ENCODE results near the gene SYT17. TPM values are rescaled to one million over a fixed set of nuclear protein-coding genes. Genes with fewer than 3 reads are reported as not detected.

Gene SYT17
- total RNA-seq, 1 experiment from 2014 or later: 11.8 TPM

DNA sequence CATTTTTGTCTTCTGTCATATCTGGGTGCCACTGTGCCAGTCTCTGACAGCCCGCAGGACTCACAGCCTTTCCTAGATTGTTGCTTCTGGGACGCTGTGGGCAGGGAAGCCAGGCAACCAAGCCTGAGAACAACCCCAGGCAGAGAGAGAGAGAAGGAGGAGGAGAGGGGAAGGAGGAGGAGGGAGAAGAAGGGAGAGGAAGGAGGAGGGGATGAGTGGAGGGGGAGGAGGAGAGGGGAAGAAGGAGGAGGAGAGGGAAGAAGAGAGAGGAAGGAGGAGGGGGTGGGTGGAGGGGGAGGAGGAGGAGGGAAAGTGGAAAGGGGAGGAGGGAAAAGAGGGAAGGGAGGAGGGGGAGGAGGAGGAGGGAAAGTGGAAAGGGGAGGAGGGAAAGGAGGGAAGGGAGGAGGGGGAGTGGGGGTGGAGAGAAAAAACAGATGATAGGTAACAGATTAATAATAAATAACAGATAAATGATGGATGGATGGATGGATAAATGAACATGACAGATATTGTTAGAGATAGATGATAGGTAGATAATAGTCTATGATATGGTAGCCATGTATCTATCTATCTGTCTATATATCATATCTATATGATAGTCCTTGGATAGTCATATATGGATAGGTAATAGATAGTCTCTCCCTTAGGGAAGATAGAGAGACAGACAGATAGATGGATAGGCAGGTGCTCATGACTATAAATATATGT is 146.8 kb downstream of the SYT17 start:
- H3K4me1 ChIP-seq (ENCODE audit: insufficient read depth, low read length): no peaks in the 10 kb centered on the region
- DNase-seq (no peak), ATAC-seq (no peak)
- ChIA-PET CTCF (no interaction called here), POLR2A (ENCODE audit: unreplicated experiment) (no interaction called here)
- no peak overlapping the region for H3K27ac ChIP-seq (ENCODE audit: low read length)
- H3K36me3 ChIP-seq (ENCODE audit: low read depth, low read length): no peaks in the 10 kb centered on the region
- H3K9me3 ChIP-seq (ENCODE audit: low read length): no peaks in the 10 kb centered on the region
- no peak overlapping the region for H3K4me2 ChIP-seq (ENCODE audit: low read length)
- no peaks in the 10 kb centered on the region for H3F3A ChIP-seq (ENCODE audit: low read length, unreplicated experiment)
- no peaks in the 10 kb centered on the region for H4K20me1 ChIP-seq (ENCODE audit: low read length)
- BruUV-seq (replicated peaks): no TSS peak
- TF ChIP-seq, protein P1, sequence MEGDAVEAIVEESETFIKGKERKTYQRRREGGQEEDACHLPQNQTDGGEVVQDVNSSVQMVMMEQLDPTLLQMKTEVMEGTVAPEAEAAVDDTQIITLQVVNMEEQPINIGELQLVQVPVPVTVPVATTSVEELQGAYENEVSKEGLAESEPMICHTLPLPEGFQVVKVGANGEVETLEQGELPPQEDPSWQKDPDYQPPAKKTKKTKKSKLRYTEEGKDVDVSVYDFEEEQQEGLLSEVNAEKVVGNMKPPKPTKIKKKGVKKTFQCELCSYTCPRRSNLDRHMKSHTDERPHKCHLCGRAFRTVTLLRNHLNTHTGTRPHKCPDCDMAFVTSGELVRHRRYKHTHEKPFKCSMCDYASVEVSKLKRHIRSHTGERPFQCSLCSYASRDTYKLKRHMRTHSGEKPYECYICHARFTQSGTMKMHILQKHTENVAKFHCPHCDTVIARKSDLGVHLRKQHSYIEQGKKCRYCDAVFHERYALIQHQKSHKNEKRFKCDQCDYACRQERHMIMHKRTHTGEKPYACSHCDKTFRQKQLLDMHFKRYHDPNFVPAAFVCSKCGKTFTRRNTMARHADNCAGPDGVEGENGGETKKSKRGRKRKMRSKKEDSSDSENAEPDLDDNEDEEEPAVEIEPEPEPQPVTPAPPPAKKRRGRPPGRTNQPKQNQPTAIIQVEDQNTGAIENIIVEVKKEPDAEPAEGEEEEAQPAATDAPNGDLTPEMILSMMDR (conservative IDR thresholded peaks at IDR 0.05; ENCODE audit: low read depth, low read length): no peak
- TF ChIP-seq EZH2phosphoT487 (IDR thresholded peaks at IDR 0.05; ENCODE audit: borderline replicate concordance, low read length): no peak
- no peak for TF ChIP-seq EZH2 (IDR thresholded peaks at IDR 0.05; ENCODE audit: low read length, unreplicated experiment)
- intact Hi-C loops (cut with micrococcal nuclease): no loop called here
- no peak overlapping the region for H3K4me3 ChIP-seq (ENCODE audit: low read length)
- no peak overlapping the region for H2AFZ ChIP-seq (ENCODE audit: low read length)
- H3K27me3 ChIP-seq (ENCODE audit: low read length): no peaks in the 10 kb centered on the region
- H3K79me2 ChIP-seq (ENCODE audit: low read length): no peaks in the 10 kb centered on the region
- H3K9ac ChIP-seq (ENCODE audit: low read length): no peak overlapping the region
- H3K9me2 ChIP-seq (replicated peaks; ENCODE audit: low read length): no peaks in the 10 kb centered on the region

DNA sequence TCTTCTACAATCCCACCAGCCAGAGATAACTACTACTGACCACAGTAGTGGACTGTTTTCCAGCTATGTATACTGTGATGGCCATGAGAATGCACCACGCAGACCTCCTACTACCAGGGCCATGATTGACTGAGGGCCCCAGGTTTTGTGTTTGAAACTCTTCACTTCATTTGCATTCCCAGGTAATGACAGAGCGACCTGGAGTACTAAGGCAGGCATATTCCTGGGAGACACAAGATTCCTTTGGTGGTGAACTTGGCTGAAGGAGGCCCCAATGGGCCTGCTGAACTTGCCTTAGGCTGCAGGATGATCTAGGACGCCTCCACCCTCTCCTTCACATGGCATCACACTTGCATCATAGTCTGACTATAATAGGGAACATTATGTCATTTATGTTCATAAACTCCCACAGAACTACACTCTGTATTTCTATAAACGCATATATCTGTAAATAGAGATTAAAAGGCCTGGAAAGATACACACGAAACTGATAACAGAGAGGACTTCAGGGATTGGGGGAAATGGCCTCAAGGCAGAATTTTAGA is 147.9 kb downstream of the SYT17 start:
- intact Hi-C loops (cut with micrococcal nuclease): no loop called here
- TF ChIP-seq EZH2phosphoT487 (IDR thresholded peaks at IDR 0.05; ENCODE audit: borderline replicate concordance, low read length) (no peak), EZH2 (IDR thresholded peaks at IDR 0.05; ENCODE audit: low read length, unreplicated experiment) (no peak)
- TF ChIP-seq, protein P1 (conservative IDR thresholded peaks at IDR 0.05; ENCODE audit: low read depth, low read length): no peak

DNA sequence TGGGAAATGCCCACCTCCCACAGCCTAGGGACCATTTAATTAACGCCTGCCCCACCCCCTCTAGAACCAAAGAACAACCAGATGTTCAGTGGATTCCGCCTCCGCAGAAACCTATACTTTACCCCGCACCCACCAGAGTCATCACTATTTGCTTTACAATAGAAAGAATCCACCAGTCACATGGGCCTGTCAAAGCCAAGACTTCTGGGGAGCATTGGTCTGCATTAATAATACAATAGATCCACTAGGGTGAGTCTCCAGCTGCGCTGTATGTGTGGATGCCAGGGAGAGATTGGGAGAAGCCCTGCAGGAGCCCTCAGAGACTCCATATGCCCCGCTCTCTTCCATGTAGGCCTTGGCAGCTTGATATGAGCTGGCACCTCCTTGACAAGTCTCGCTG is 148.8 kb downstream of the SYT17 start:
- Histone ChIP-seq H3K27me3 (ENCODE audit: low read length) (no peaks in the 10 kb centered on the region; the same call in 1 of the 2 replicates), H3K4me1 (ENCODE audit: insufficient read depth, low read length) (no peaks in the 10 kb centered on the region), H3K36me3 (ENCODE audit: low read depth, low read length) (no peaks in the 10 kb centered on the region), H3K4me3 (ENCODE audit: low read length) (no peak overlapping the region), H3K4me2 (ENCODE audit: low read length) (no peak overlapping the region), H3K9me3 (ENCODE audit: low read length) (no peaks in the 10 kb centered on the region), H3F3A (ENCODE audit: low read length, unreplicated experiment) (no peaks in the 10 kb centered on the region), H3K9me2 (replicated peaks; ENCODE audit: low read length) (no peaks in the 10 kb centered on the region), H3K79me2 (ENCODE audit: low read length) (no peaks in the 10 kb centered on the region), H3K27ac (ENCODE audit: low read length) (no peak overlapping the region), H4K20me1 (ENCODE audit: low read length) (no peaks in the 10 kb centered on the region), H2AFZ (ENCODE audit: low read length) (no peak overlapping the region), H3K9ac (ENCODE audit: low read length) (no peak overlapping the region)
- no peak for TF ChIP-seq EZH2phosphoT487 (IDR thresholded peaks at IDR 0.05; ENCODE audit: borderline replicate concordance, low read length)
- TF ChIP-seq, protein P1 (conservative IDR thresholded peaks at IDR 0.05; ENCODE audit: low read depth, low read length): no peak
- no peak for TF ChIP-seq EZH2 (IDR thresholded peaks at IDR 0.05; ENCODE audit: low read length, unreplicated experiment)
- intact Hi-C loops (cut with micrococcal nuclease): no loop called here
- ChIA-PET CTCF (no interaction called here), POLR2A (ENCODE audit: unreplicated experiment) (no interaction called here)
- no peak for ATAC-seq
- DNase-seq: no peak
- BruUV-seq (replicated peaks): no TSS peak

More for the DNA sequence above, 147.9 kb downstream of the SYT17 start:
- no peaks in the 10 kb centered on the region for H3K9me3 ChIP-seq (ENCODE audit: low read length)
- H3K9ac ChIP-seq (ENCODE audit: low read length): no peak overlapping the region
- H3K9me2 ChIP-seq (replicated peaks; ENCODE audit: low read length): no peaks in the 10 kb centered on the region
- no peaks in the 10 kb centered on the region for H3K79me2 ChIP-seq (ENCODE audit: low read length)
- H3K36me3 ChIP-seq (ENCODE audit: low read depth, low read length): no peaks in the 10 kb centered on the region
- no TSS peak for BruUV-seq (replicated peaks)
- CTCF ChIA-PET: no interaction called here
- ATAC-seq (no peak), DNase-seq (no peak)
- H2AFZ ChIP-seq (ENCODE audit: low read length): no peak overlapping the region
- H3K27me3 ChIP-seq (ENCODE audit: low read length): no peaks in the 10 kb centered on the region; the same call in 1 of the 2 replicates
- POLR2A ChIA-PET (ENCODE audit: unreplicated experiment): no interaction called here
- no peak overlapping the region for H3K4me3 ChIP-seq (ENCODE audit: low read length)
- H3K4me1 ChIP-seq (ENCODE audit: insufficient read depth, low read length): no peaks in the 10 kb centered on the region
- no peaks in the 10 kb centered on the region for H4K20me1 ChIP-seq (ENCODE audit: low read length)
- no peak overlapping the region for H3K4me2 ChIP-seq (ENCODE audit: low read length)
- H3F3A ChIP-seq (ENCODE audit: low read length, unreplicated experiment): no peaks in the 10 kb centered on the region
- H3K27ac ChIP-seq (ENCODE audit: low read length): no peak overlapping the region
